Activated naive CD8-positive, alpha-beta T cell treated with anti-CD3 and anti-CD28 coated beads, Interleukin-2, amount 50 U/mL, for 24 hours (primary cell): ENCODE data around the gene VPS4B.

Experiments
- ATAC-seq: fragments of 150-1000 bp; cut with Tn5 transposase; one replicate; pipeline ENCODE4 v1.10.0; 2021
- DNase-seq: peaks from one replicate; pipeline ENCODE4 v3.0.0; 2021
- H3K27ac Mint-ChIP-seq: one replicate; pipeline ENCODE4 v1.8.0; 2021; ENCODE audit warnings: mild to moderate bottlenecking, mixed read lengths
- H3K27me3 Mint-ChIP-seq: one replicate; pipeline ENCODE4 v1.8.0; 2021; ENCODE audit warnings: mixed read lengths
- H3K36me3 Mint-ChIP-seq: one replicate; pipeline ENCODE4 v1.8.0; 2021; ENCODE audit warnings: low read depth, mixed read lengths
- H3K4me1 Mint-ChIP-seq: one replicate; pipeline ENCODE4 v1.8.0; 2021; ENCODE audit warnings: mixed read lengths
- H3K4me3 Mint-ChIP-seq: one replicate; pipeline ENCODE4 v1.8.0; 2021; ENCODE audit warnings: mild to moderate bottlenecking, moderate library complexity, mixed read lengths
- H3K9me3 Mint-ChIP-seq: one replicate; pipeline ENCODE4 v1.8.0; 2021; ENCODE audit warnings: mixed read lengths

The VPS4B gene

DNA sequence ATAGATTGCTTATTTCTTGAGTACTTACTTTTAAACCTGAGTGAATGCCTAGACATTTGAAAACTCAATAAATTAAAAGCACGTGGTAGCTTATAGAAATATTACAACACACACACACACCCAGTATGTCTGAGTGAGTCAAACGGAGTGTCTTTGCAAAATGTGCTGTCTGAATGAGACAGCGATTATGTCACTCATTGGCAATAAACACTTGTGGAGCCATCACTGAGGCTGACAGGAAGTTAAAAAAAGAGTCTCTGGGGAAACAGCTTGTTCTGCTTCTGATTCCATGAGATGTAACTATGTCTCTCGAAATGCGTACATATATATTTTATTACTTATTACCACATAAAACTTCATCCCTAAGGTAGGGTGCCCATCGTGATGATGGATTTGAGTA, 22.3 kb upstream of the VPS4B start:
- H3K36me3 Mint-ChIP-seq = no peaks in the 10 kb centered on the region
- H3K4me1 Mint-ChIP-seq = peaks cover 3% of the 10 kb centered on the region
- no peak overlapping the region for H3K4me3 Mint-ChIP-seq
- H3K9me3 Mint-ChIP-seq = no peaks in the 10 kb centered on the region
- ATAC-seq = no peak
- no peak for DNase-seq
- no peaks in the 10 kb centered on the region for H3K27me3 Mint-ChIP-seq
- H3K27ac Mint-ChIP-seq = no peak overlapping the region

DNA sequence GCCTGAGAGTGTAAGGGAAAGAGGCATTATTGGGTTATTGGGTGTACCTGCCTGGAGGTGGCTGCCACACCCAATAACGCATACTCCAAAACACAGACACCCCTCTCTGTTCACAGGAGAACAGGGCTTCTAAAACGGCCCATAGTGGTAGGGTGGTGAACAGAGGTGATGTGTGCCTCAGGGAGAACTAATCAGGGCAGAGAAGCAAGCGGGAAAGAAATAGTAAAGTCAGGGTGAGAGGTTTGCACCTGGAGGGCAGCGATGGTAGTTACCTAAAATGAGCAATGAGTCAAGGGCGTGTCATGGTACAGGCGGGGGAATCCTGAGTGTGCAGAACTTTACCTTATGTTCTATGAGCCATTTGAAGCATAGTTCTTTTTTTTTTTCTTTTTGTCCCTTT, 21.6 kb upstream of the VPS4B start:
- Mint-ChIP-seq H3K4me3 (no peak overlapping the region), H3K27me3 (no peaks in the 10 kb centered on the region), H3K4me1 (peaks cover 3% of the 10 kb centered on the region), H3K9me3 (no peaks in the 10 kb centered on the region), H3K36me3 (no peaks in the 10 kb centered on the region), H3K27ac (no peak overlapping the region)
- DNase-seq = no peak
- ATAC-seq = peak; percentile 68

GRCh38 chr18:63440881-63441280, 18.6 kb upstream of the VPS4B start:
- no peak for ATAC-seq
- Mint-ChIP-seq H3K4me3 (no peak overlapping the region), H3K4me1 (peaks cover 3% of the 10 kb centered on the region), H3K36me3 (no peaks in the 10 kb centered on the region), H3K27me3 (no peaks in the 10 kb centered on the region), H3K9me3 (no peaks in the 10 kb centered on the region), H3K27ac (no peak overlapping the region)
- no peak for DNase-seq

GRCh38 chr18:63440219-63440618, 17.9 kb upstream of the VPS4B start:
- Mint-ChIP-seq H3K27ac (no peak overlapping the region), H3K36me3 (no peaks in the 10 kb centered on the region), H3K4me3 (no peak overlapping the region), H3K9me3 (no peaks in the 10 kb centered on the region), H3K27me3 (peaks cover 4% of the 10 kb centered on the region), H3K4me1 (peaks cover 3% of the 10 kb centered on the region)
- ATAC-seq (no peak), DNase-seq (no peak)

DNA sequence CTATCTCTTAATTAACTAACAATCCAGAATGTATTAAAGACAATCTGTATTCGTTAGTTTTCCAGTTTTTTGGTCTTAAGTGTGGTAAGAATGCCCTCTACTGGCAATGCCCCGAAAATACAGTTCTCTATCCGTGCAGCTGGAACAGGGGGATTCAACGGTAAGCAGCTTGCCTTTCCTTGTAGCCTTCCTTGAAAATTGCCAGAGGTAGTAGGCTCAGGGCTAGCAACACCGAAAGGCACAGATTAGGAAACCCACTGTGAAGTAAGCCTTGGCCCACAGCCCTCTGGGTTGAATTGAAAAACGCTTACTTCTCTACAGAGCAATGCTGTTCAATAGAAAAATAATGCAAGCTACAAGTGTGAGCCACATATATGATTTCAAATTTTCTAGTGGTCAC, 17.1 kb upstream of the VPS4B start:
- DNase-seq = peak; percentile 30
- H3K4me3 Mint-ChIP-seq = no peak overlapping the region

DNA sequence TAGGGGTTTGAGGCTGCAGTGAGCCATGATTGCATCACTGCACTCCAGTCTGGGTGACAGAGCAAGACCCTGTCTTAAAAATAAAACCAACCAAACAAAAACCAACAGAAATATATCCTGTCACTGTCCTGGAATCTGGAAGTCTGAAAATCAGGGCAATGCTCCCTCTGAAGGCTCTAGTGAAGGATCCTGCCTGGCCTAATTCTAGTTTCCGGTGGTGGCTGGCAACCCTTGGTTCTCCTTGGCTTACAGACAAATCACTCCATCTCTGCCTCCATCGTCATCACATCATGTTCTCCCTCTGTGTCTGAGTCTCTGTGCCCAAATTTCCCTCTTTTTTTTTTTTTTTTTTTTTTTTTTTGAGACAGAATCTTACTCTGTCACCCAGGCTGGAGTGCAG, 15.9 kb upstream of the VPS4B start:
- Mint-ChIP-seq H3K4me3 (no peak overlapping the region), H3K4me1 (no peaks in the 10 kb centered on the region), H3K27ac (no peak overlapping the region), H3K9me3 (no peaks in the 10 kb centered on the region), H3K27me3 (peaks cover 6% of the 10 kb centered on the region), H3K36me3 (no peaks in the 10 kb centered on the region)
- DNase-seq (no peak), ATAC-seq (no peak)

More for the DNA sequence above, 17.1 kb upstream of the VPS4B start:
- Mint-ChIP-seq H3K9me3 (no peaks in the 10 kb centered on the region), H3K27me3 (peaks cover 6% of the 10 kb centered on the region), H3K36me3 (no peaks in the 10 kb centered on the region), H3K4me1 (peaks cover 3% of the 10 kb centered on the region), H3K27ac (no peak overlapping the region)
- ATAC-seq = peak; percentile 61

GRCh38 chr18:63433334-63433866, 11.1 kb upstream of the VPS4B start:
- H3K4me3 Mint-ChIP-seq = no peak overlapping the region
- no peaks in the 10 kb centered on the region for H3K36me3 Mint-ChIP-seq
- no peak for DNase-seq
- ATAC-seq = no peak
- peaks cover 15% of the 10 kb centered on the region for H3K27me3 Mint-ChIP-seq
- H3K27ac Mint-ChIP-seq = no peak overlapping the region
- no peaks in the 10 kb centered on the region for H3K4me1 Mint-ChIP-seq
- no peaks in the 10 kb centered on the region for H3K9me3 Mint-ChIP-seq

GRCh38 chr18:63431180-63431579, 8.9 kb upstream of the VPS4B start:
- Mint-ChIP-seq H3K27me3 (peaks cover 17% of the 10 kb centered on the region), H3K27ac (no peak overlapping the region), H3K9me3 (no peaks in the 10 kb centered on the region), H3K4me3 (no peak overlapping the region), H3K4me1 (no peaks in the 10 kb centered on the region), H3K36me3 (no peaks in the 10 kb centered on the region)
- DNase-seq = no peak
- no peak for ATAC-seq

DNA sequence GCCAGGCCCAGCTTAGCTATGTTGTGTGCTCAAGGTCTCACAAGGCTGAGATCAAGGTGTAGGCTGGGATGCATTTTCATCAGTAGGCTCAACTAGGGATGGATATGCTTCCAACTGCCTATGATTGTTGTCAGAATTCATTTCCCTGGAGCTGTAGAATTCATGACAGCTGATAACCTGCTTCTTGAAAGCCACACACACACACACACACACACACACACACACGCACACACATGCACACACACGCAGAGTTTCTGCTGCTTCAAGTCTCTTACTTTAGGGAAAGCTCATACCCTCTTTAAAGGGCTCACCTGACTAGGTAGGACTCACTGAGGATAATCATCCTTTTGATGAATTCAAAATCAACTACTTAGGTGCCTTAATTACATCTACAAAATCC, 8.2 kb upstream of the VPS4B start:
- Mint-ChIP-seq H3K27ac (no peak overlapping the region), H3K9me3 (no peaks in the 10 kb centered on the region), H3K4me1 (no peaks in the 10 kb centered on the region), H3K36me3 (no peaks in the 10 kb centered on the region), H3K4me3 (no peak overlapping the region), H3K27me3 (peaks cover 19% of the 10 kb centered on the region)
- no peak for ATAC-seq
- DNase-seq = no peak

- no peak overlapping the region for H3K4me3 Mint-ChIP-seq
- H3K4me1 Mint-ChIP-seq = peaks cover 11% of the 10 kb centered on the region
- H3K9me3 Mint-ChIP-seq = no peaks in the 10 kb centered on the region
- peaks cover 13% of the 10 kb centered on the region for H3K27me3 Mint-ChIP-seq
- no peaks in the 10 kb centered on the region for H3K36me3 Mint-ChIP-seq
- no peak for DNase-seq
- ATAC-seq = peak; percentile 25
- H3K27ac Mint-ChIP-seq = no peak overlapping the region
Observed at GRCh38 chr18:63427558-63427957, 5.3 kb upstream of the VPS4B start.

GRCh38 chr18:63422864-63423304, 608 bp upstream of the VPS4B start:
- peak overlapping the region; percentile 98 for H3K4me3 Mint-ChIP-seq
- ATAC-seq (peak; percentile 42), DNase-seq (no peak)
- H3K27ac Mint-ChIP-seq = peak overlapping the region; percentile 96
- H3K27me3 Mint-ChIP-seq = peaks cover 7% of the 10 kb centered on the region
- H3K4me1 Mint-ChIP-seq = peaks cover 31% of the 10 kb centered on the region
- peaks cover 16% of the 10 kb centered on the region for H3K36me3 Mint-ChIP-seq
- no peaks in the 10 kb centered on the region for H3K9me3 Mint-ChIP-seq

- H3K9me3 Mint-ChIP-seq = no peaks in the 10 kb centered on the region
Observed at GRCh38 chr18:63421514-63421913, 762 bp downstream of the VPS4B start.

DNA sequence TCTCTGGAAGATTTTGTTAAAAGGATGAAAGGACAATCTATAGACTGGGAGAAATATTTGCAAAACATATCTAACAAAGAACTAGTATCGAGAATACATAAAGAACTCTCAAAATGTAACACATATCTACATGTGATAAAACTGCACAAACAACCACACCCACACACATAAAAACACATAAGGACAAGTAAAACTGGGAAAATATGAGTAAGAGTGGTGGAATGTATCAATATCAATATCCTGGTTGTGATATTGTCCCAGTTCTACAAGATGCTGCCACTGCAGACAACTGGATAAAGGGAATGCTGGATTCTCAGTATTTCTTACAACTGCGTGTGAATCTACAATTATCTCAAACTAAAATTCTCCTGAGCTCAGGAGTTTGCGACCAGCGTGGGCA, 9.3 kb downstream of the VPS4B start:
- peaks cover 34% of the 10 kb centered on the region for H3K36me3 Mint-ChIP-seq
- DNase-seq (no peak), ATAC-seq (no peak)
- no peaks in the 10 kb centered on the region for H3K9me3 Mint-ChIP-seq
- peaks cover 42% of the 10 kb centered on the region for H3K4me1 Mint-ChIP-seq
- no peak overlapping the region for H3K27ac Mint-ChIP-seq
- no peaks in the 10 kb centered on the region for H3K27me3 Mint-ChIP-seq
- no peak overlapping the region for H3K4me3 Mint-ChIP-seq

More at GRCh38 chr18:63421514-63421913, 762 bp downstream of the VPS4B start:
- peak overlapping the region; percentile 98 for H3K4me3 Mint-ChIP-seq
- peaks cover 5% of the 10 kb centered on the region for H3K27me3 Mint-ChIP-seq
- H3K36me3 Mint-ChIP-seq = peaks cover 16% of the 10 kb centered on the region
- DNase-seq (no peak), ATAC-seq (no peak)
- peaks cover 31% of the 10 kb centered on the region for H3K4me1 Mint-ChIP-seq
- peak overlapping the region; percentile 96 for H3K27ac Mint-ChIP-seq

GRCh38 chr18:63410792-63411191, 11.5 kb downstream of the VPS4B start:
- no peaks in the 10 kb centered on the region for H3K9me3 Mint-ChIP-seq
- no peak overlapping the region for H3K4me3 Mint-ChIP-seq
- H3K4me1 Mint-ChIP-seq = peaks cover 42% of the 10 kb centered on the region
- no peaks in the 10 kb centered on the region for H3K27me3 Mint-ChIP-seq
- peak overlapping the region; percentile 65 for H3K27ac Mint-ChIP-seq
- peaks cover 46% of the 10 kb centered on the region for H3K36me3 Mint-ChIP-seq
- ATAC-seq = peak; percentile 87
- DNase-seq = no peak

- no peaks in the 10 kb centered on the region for H3K9me3 Mint-ChIP-seq
- no peak for DNase-seq
- H3K36me3 Mint-ChIP-seq = peaks cover 45% of the 10 kb centered on the region
- H3K4me3 Mint-ChIP-seq = no peak overlapping the region
- peak; percentile 22 for ATAC-seq
- no peaks in the 10 kb centered on the region for H3K27me3 Mint-ChIP-seq
- H3K27ac Mint-ChIP-seq = peak overlapping the region; percentile 53
- H3K4me1 Mint-ChIP-seq = peaks cover 39% of the 10 kb centered on the region
Observed at GRCh38 chr18:63409301-63409700, 13.0 kb downstream of the VPS4B start.

GRCh38 chr18:63407734-63408133, 14.5 kb downstream of the VPS4B start:
- Mint-ChIP-seq H3K27me3 (no peaks in the 10 kb centered on the region), H3K4me1 (peaks cover 32% of the 10 kb centered on the region), H3K4me3 (no peak overlapping the region), H3K36me3 (peaks cover 45% of the 10 kb centered on the region), H3K27ac (no peak overlapping the region), H3K9me3 (no peaks in the 10 kb centered on the region)
- ATAC-seq (no peak), DNase-seq (no peak)
